Parathyroid adenoma (tissue), 2 donors: ENCODE measurements around the gene PPIF.

Source experiments
- H2AFZ ChIP-seq: fragments of 300-600 bp; sonication (generic); one replicate; pipeline ENCODE4 v1.7.0; 2017; ENCODE audit warnings: antibody characterized with exemption, mild to moderate bottlenecking
- H3K27ac ChIP-seq: fragments of 300-600 bp; sonication (generic); one replicate; pipeline ENCODE4 v1.7.0; 2017
- H3K27me3 ChIP-seq: fragments of 300-600 bp; sonication (generic); one replicate; pipeline ENCODE4 v1.7.0; 2017; ENCODE audit warnings: low read length; ENCODE audit not compliant: control insufficient read depth, insufficient read depth
- H3K36me3 ChIP-seq: fragments of 300-600 bp; sonication (generic); one replicate; pipeline ENCODE4 v1.7.0; 2017; ENCODE audit warnings: low read length; ENCODE audit not compliant: control insufficient read depth, insufficient read depth
- H3K4me1 ChIP-seq: fragments of 300-600 bp; sonication (generic); one replicate; pipeline ENCODE4 v1.7.0; 2017; ENCODE audit warnings: control low read depth
- H3K4me2 ChIP-seq: fragments of 300-600 bp; sonication (generic); one replicate; pipeline ENCODE4 v1.7.0; 2017; ENCODE audit warnings: low read length
- H3K4me3 ChIP-seq: fragments of 300-600 bp; sonication (generic); one replicate; pipeline ENCODE4 v1.7.0; 2017; ENCODE audit warnings: low read depth, low read length
- H3K79me2 ChIP-seq: fragments of 300-600 bp; sonication (generic); one replicate; pipeline ENCODE4 v1.7.0; 2017; ENCODE audit warnings: control low read depth
- H3K9ac ChIP-seq: fragments of 300-600 bp; sonication (generic); one replicate; pipeline ENCODE4 v1.7.0; 2017; ENCODE audit warnings: mild to moderate bottlenecking
- H3K9me3 ChIP-seq: fragments of 300-600 bp; sonication (generic); one replicate; pipeline ENCODE4 v1.7.0; 2017; ENCODE audit warnings: low read length; ENCODE audit not compliant: control insufficient read depth
- CTCF ChIP-seq: fragments of 300-600 bp; sonication (generic); IDR thresholded peaks from one replicate; pipeline ENCODE4 v1.7.0; 2017; ENCODE audit warnings: antibody characterized with exemption, mild to moderate bottlenecking
- donor health status: primary hyperparathyroidism.

PPIF gene

GRCh38 chr10:79356104-79356503 lies 8.8 kb downstream of the PPIF start:
- Histone ChIP-seq H3K36me3 (no peaks in the 10 kb centered on the region), H3K27ac (no peak overlapping the region), H3K9me3 (no peaks in the 10 kb centered on the region), H3K4me2 (no peak overlapping the region), H3K4me3 (no peak overlapping the region), H3K79me2 (no peaks in the 10 kb centered on the region), H3K4me1 (no peaks in the 10 kb centered on the region), H3K27me3 (no peaks in the 10 kb centered on the region), H3K9ac (no peak overlapping the region), H2AFZ (no peak overlapping the region)
- TF ChIP-seq CTCF: no peak

- no peaks in the 10 kb centered on the region for H3K27me3 ChIP-seq
- H3K4me1 ChIP-seq: no peaks in the 10 kb centered on the region
- no peaks in the 10 kb centered on the region for H3K79me2 ChIP-seq
- no peak overlapping the region for H3K4me3 ChIP-seq
- H3K27ac ChIP-seq: no peak overlapping the region
- H3K9ac ChIP-seq: no peak overlapping the region
- TF ChIP-seq CTCF: no peak
- no peaks in the 10 kb centered on the region for H3K36me3 ChIP-seq
- H3K9me3 ChIP-seq: no peaks in the 10 kb centered on the region
- H3K4me2 ChIP-seq: no peak overlapping the region
- H2AFZ ChIP-seq: no peak overlapping the region
These were observed 9.9 kb downstream of the PPIF start for GRCh38 chr10:79357180-79357579.

GRCh38 chr10:79358811-79359210 lies 11.5 kb downstream of the PPIF start:
- no peaks in the 10 kb centered on the region for H3K9me3 ChIP-seq
- TF ChIP-seq CTCF: no peak
- no peak overlapping the region for H3K4me3 ChIP-seq
- no peaks in the 10 kb centered on the region for H3K27me3 ChIP-seq
- no peaks in the 10 kb centered on the region for H3K4me1 ChIP-seq
- no peaks in the 10 kb centered on the region for H3K36me3 ChIP-seq
- no peaks in the 10 kb centered on the region for H3K79me2 ChIP-seq
- H3K4me2 ChIP-seq: no peak overlapping the region
- H3K9ac ChIP-seq: no peak overlapping the region
- H2AFZ ChIP-seq: no peak overlapping the region
- H3K27ac ChIP-seq: no peak overlapping the region

- no peaks in the 10 kb centered on the region for H3K79me2 ChIP-seq
- H3K27ac ChIP-seq: no peak overlapping the region
- H3K9me3 ChIP-seq: no peaks in the 10 kb centered on the region
- H3K4me3 ChIP-seq: no peak overlapping the region
- H2AFZ ChIP-seq: no peak overlapping the region
- H3K4me1 ChIP-seq: no peaks in the 10 kb centered on the region
- no peak overlapping the region for H3K4me2 ChIP-seq
- no peaks in the 10 kb centered on the region for H3K36me3 ChIP-seq
- H3K9ac ChIP-seq: no peak overlapping the region
- no peaks in the 10 kb centered on the region for H3K27me3 ChIP-seq
- TF ChIP-seq CTCF: no peak
These were observed 12.7 kb downstream of the PPIF start for GRCh38 chr10:79359816-79360498.
